Osteocyte (in vitro differentiated cells): ENCODE results near the gene GDF10. TPM values are rescaled to one million over a fixed set of nuclear protein-coding genes. Genes with fewer than 3 reads are reported as not detected.
A peak's percentile ranks its signal among the peaks of the same experiment; 100 is the strongest.

Experiments used
- DNase-seq: peaks from one replicate; pipeline ENCODE4 v3.0.0; 2021; ENCODE audit warnings: mixed read lengths; ENCODE audit not compliant: unreplicated experiment; ENCODE audit errors: extremely low spot score
- H3K27ac Mint-ChIP-seq: one replicate; pipeline ENCODE4 v1.8.0; 2021; ENCODE audit warnings: mild to moderate bottlenecking, mixed read lengths; ENCODE audit not compliant: unreplicated experiment
- H3K27me3 Mint-ChIP-seq: one replicate; pipeline ENCODE4 v1.8.0; 2021; ENCODE audit warnings: mixed read lengths; ENCODE audit not compliant: unreplicated experiment
- H3K36me3 Mint-ChIP-seq: one replicate; pipeline ENCODE4 v1.8.0; 2021; ENCODE audit warnings: mixed read lengths; ENCODE audit not compliant: unreplicated experiment
- H3K4me1 Mint-ChIP-seq: one replicate; pipeline ENCODE4 v1.8.0; 2021; ENCODE audit warnings: mixed read lengths; ENCODE audit not compliant: unreplicated experiment
- H3K4me3 Mint-ChIP-seq: one replicate; pipeline ENCODE4 v1.8.0; 2021; ENCODE audit warnings: mild to moderate bottlenecking, moderate library complexity, mixed read lengths; ENCODE audit not compliant: unreplicated experiment
- H3K9me3 Mint-ChIP-seq: one replicate; pipeline ENCODE4 v1.8.0; 2021; ENCODE audit warnings: mixed read lengths; ENCODE audit not compliant: unreplicated experiment
- total RNA-seq: library from RNA; stranded (reverse); gene quantifications from 2 replicates; pipeline ENCODE4 v1.2.1, GENCODE V29; 2021
- TF ChIP-seq, protein P1 (sequence below): fragments of 200-600 bp; sonication (generic); IDR thresholded peaks from 2 replicates; pipeline ENCODE4 v1.5.0; 2021; ENCODE audit warnings: antibody characterized with exemption, mild to moderate bottlenecking, moderate library complexity

The GDF10 gene
- total RNA-seq, 1 donor from 2014 or later, result not detected

- Mint-ChIP-seq H3K36me3 (no peaks in the 10 kb centered on the region), H3K4me1 (no peaks in the 10 kb centered on the region), H3K27me3 (peaks cover 24% of the 10 kb centered on the region), H3K9me3 (no peaks in the 10 kb centered on the region), H3K4me3 (no peak overlapping the region), H3K27ac (no peak overlapping the region)
- DNase-seq, result no peak
- TF ChIP-seq, protein P1, sequence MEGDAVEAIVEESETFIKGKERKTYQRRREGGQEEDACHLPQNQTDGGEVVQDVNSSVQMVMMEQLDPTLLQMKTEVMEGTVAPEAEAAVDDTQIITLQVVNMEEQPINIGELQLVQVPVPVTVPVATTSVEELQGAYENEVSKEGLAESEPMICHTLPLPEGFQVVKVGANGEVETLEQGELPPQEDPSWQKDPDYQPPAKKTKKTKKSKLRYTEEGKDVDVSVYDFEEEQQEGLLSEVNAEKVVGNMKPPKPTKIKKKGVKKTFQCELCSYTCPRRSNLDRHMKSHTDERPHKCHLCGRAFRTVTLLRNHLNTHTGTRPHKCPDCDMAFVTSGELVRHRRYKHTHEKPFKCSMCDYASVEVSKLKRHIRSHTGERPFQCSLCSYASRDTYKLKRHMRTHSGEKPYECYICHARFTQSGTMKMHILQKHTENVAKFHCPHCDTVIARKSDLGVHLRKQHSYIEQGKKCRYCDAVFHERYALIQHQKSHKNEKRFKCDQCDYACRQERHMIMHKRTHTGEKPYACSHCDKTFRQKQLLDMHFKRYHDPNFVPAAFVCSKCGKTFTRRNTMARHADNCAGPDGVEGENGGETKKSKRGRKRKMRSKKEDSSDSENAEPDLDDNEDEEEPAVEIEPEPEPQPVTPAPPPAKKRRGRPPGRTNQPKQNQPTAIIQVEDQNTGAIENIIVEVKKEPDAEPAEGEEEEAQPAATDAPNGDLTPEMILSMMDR, result no peak
Measured at GRCh38 chr10:47262606-47263533, 37.1 kb upstream of the GDF10 start.

GRCh38 chr10:47264797-47265281 is 35.2 kb upstream of the GDF10 start:
- TF ChIP-seq, protein P1, result no peak
- Mint-ChIP-seq H3K27ac (no peak overlapping the region), H3K4me3 (no peak overlapping the region), H3K4me1 (no peaks in the 10 kb centered on the region), H3K27me3 (peaks cover 28% of the 10 kb centered on the region), H3K9me3 (no peaks in the 10 kb centered on the region), H3K36me3 (no peaks in the 10 kb centered on the region)
- peak; percentile 77 for DNase-seq

GRCh38 chr10:47266602-47267001 is 33.4 kb upstream of the GDF10 start:
- TF ChIP-seq, protein P1, result no peak
- Mint-ChIP-seq H3K27ac (no peak overlapping the region), H3K4me3 (no peak overlapping the region), H3K9me3 (no peaks in the 10 kb centered on the region), H3K27me3 (peaks cover 32% of the 10 kb centered on the region), H3K36me3 (no peaks in the 10 kb centered on the region), H3K4me1 (no peaks in the 10 kb centered on the region)
- peak; percentile 46 for DNase-seq

- no peaks in the 10 kb centered on the region for H3K9me3 Mint-ChIP-seq
- TF ChIP-seq, protein P1, result no peak
- H3K27ac Mint-ChIP-seq, result no peak overlapping the region
- peak; percentile 53 for DNase-seq
- H3K4me1 Mint-ChIP-seq, result no peaks in the 10 kb centered on the region
- H3K27me3 Mint-ChIP-seq, result peaks cover 25% of the 10 kb centered on the region
- no peak overlapping the region for H3K4me3 Mint-ChIP-seq
- no peaks in the 10 kb centered on the region for H3K36me3 Mint-ChIP-seq
Measured at GRCh38 chr10:47268696-47269095, 31.3 kb upstream of the GDF10 start.

GRCh38 chr10:47269294-47269693 is 30.7 kb upstream of the GDF10 start:
- H3K36me3 Mint-ChIP-seq, result no peaks in the 10 kb centered on the region
- H3K4me3 Mint-ChIP-seq, result no peak overlapping the region
- H3K4me1 Mint-ChIP-seq, result no peaks in the 10 kb centered on the region
- no peak for DNase-seq
- no peak overlapping the region for H3K27ac Mint-ChIP-seq
- no peaks in the 10 kb centered on the region for H3K9me3 Mint-ChIP-seq
- TF ChIP-seq, protein P1, result no peak
- H3K27me3 Mint-ChIP-seq, result peaks cover 22% of the 10 kb centered on the region
